Testis (tissue), 3 donors: ENCODE measurements around the gene TPP1. TPM values are rescaled to one million over a fixed set of nuclear protein-coding genes. Genes with fewer than 3 reads are reported as not detected.

Source experiments
- DNase-seq: peaks from one replicate; pipeline ENCODE4 v3.0.0-alpha.2; 2019
- H3K27ac ChIP-seq, 2 donors: fragments of 200-600 bp; sonication (generic); one replicate each; pipeline ENCODE4 v1.5.1; 2019
- H3K27me3 ChIP-seq: fragments of 200-600 bp; sonication (generic); one replicate; pipeline ENCODE4 v1.5.1; 2019
- H3K36me3 ChIP-seq: fragments of 200-600 bp; sonication (generic); one replicate; pipeline ENCODE4 v1.5.1; 2017; ENCODE audit warnings: low read depth; ENCODE audit errors: missing control alignments
- H3K4me1 ChIP-seq: fragments of 200-600 bp; sonication (generic); one replicate; pipeline ENCODE4 v1.5.1; 2019
- H3K4me3 ChIP-seq, 2 donors: fragments of 200-600 bp; sonication (generic); one replicate each; pipeline ENCODE4 v1.5.1; 2017 to 2019
- H3K9me3 ChIP-seq: fragments of 200-600 bp; sonication (generic); one replicate; pipeline ENCODE4 v1.5.1; 2017
- CTCF ChIP-seq, 3 experiments: fragments of 450-650 bp in 2 of 3; fragments of 200-600 bp in 1 of 3; sonication (generic) in 1 of 3; IDR thresholded peaks; one replicate each; pipeline ENCODE4 v1.5.1; 2016 to 2019; ENCODE audit warnings: antibody characterized with exemption in 3 of 3, mild to moderate bottlenecking in 2 of 3, moderate library complexity in 1 of 3
- POLR2A ChIP-seq: fragments of 450-650 bp; IDR thresholded peaks from one replicate; pipeline ENCODE4 v1.6.1; 2017; ENCODE audit warnings: antibody characterized with exemption, mild to moderate bottlenecking, moderate library complexity
- WGBS, 2 donors: methylation state at CpG; one replicate each; pipeline ENCODE4 v1.1.5; 2018; 5-methylcytosine and 5-hydroxymethylcytosine counted together
- intact Hi-C: fragments of 100-400 bp; cut with DNase I; formaldehyde crosslinking; loops from one replicate; pipeline ENCODE4 v1.15.1; 2023; ENCODE audit warnings: low total_unique reads
- polyA plus RNA-seq: library from polyadenylated mRNA; stranded (reverse); fragments of 350-450 nt; fragmentation: Illumina TruSeq; extraction: RNeasy Lipid Tissue Mini Kit (QIAGEN cat#74804); gene quantifications from one replicate; pipeline ENCODE4 v1.2.3, GENCODE V29; 2014; ENCODE audit warnings: low read depth, low replicate concordance; ENCODE audit not compliant: insufficient read depth
- total RNA-seq, 2 donors: library from RNA; depleted of rRNA; stranded (reverse); fragments of >200 nt; gene quantifications; one replicate each; pipeline ENCODE4 v1.2.3, GENCODE V29; 2016

The TPP1 gene
- total and polyA plus RNA-seq, 3 donors from 2014 or later = 60.9 to 151 (median 134) TPM

GRCh38 chr11:6565325-6565724, 53.9 kb downstream of the TPP1 start:
- Histone ChIP-seq H3K4me1 (no peaks in the 10 kb centered on the region), H3K27me3 (no peaks in the 10 kb centered on the region), H3K4me3 (no peak overlapping the region), H3K36me3 (no peaks in the 10 kb centered on the region), H3K27ac (no peak overlapping the region), H3K9me3 (no peaks in the 10 kb centered on the region)
- TF ChIP-seq CTCF (IDR thresholded peaks at IDR 0.05) (no peak), POLR2A (no peak)
- intact Hi-C loops = no loop called here
- WGBS, 2 donors = 65 to 77% methylated on average over 2 of the region's 2 CpGs
- DNase-seq = no peak

GRCh38 chr11:6563667-6564066, 55.6 kb downstream of the TPP1 start:
- Histone ChIP-seq H3K4me3 (no peak overlapping the region), H3K9me3 (no peaks in the 10 kb centered on the region), H3K27ac (no peak overlapping the region), H3K36me3 (no peaks in the 10 kb centered on the region), H3K4me1 (no peaks in the 10 kb centered on the region), H3K27me3 (no peaks in the 10 kb centered on the region)
- intact Hi-C loops = no loop called here
- no peak for DNase-seq
- 69 to 91% methylated on average over 4 to 9 of the region's 10 CpGs for WGBS, 2 donors
- no peak for TF ChIP-seq CTCF (IDR thresholded peaks at IDR 0.05)
- no peak for TF ChIP-seq POLR2A

GRCh38 chr11:6563121-6563619, 56.1 kb downstream of the TPP1 start:
- H3K4me3 ChIP-seq = no peak overlapping the region
- no peak overlapping the region for H3K27ac ChIP-seq
- no peaks in the 10 kb centered on the region for H3K27me3 ChIP-seq
- TF ChIP-seq POLR2A (no peak), CTCF (IDR thresholded peaks at IDR 0.05) (no peak)
- WGBS, 2 donors = 97 to 100% methylated on average over 4 of the region's 4 CpGs
- intact Hi-C loops = no loop called here
- DNase-seq = no peak
- no peaks in the 10 kb centered on the region for H3K4me1 ChIP-seq
- H3K9me3 ChIP-seq = no peaks in the 10 kb centered on the region
- H3K36me3 ChIP-seq = no peaks in the 10 kb centered on the region

Other genes with a start within 250 kb of the TPP1 start
- gene SMPD1, start 228.9 kb downstream of the TPP1 start, total RNA-seq = 10 to 100 TPM; 30.4 to 41.2 TPM
- gene SMPD1, start 228.9 kb downstream of the TPP1 start, polyA plus RNA-seq = 27.4 TPM
- 10 to 100 TPM; 42.6 to 57.3 TPM for gene APBB1, start 200.3 kb downstream of the TPP1 start, total RNA-seq
- gene APBB1, start 200.3 kb downstream of the TPP1 start, polyA plus RNA-seq = 43.7 TPM
- 1 to 10 TPM; 2.7 to 4.2 TPM for gene HPX, start 178.4 kb downstream of the TPP1 start, total RNA-seq
- 3.1 TPM for gene HPX, start 178.4 kb downstream of the TPP1 start, polyA plus RNA-seq
- 10 to 100 TPM; 29.4 TPM for gene TRIM3, start 145.5 kb downstream of the TPP1 start, total RNA-seq
- 15.0 TPM for gene TRIM3, start 145.5 kb downstream of the TPP1 start, polyA plus RNA-seq
- gene ARFIP2, start 138.1 kb downstream of the TPP1 start, total RNA-seq = 10 to 100 TPM; 70.2 to 80.1 TPM
- gene ARFIP2, start 138.1 kb downstream of the TPP1 start, polyA plus RNA-seq = 56.1 TPM
- 10 to 100 TPM; 49.1 to 55.1 TPM for gene TIMM10B, start 137.9 kb downstream of the TPP1 start, total RNA-seq
- gene TIMM10B, start 137.9 kb downstream of the TPP1 start, polyA plus RNA-seq = 37.0 TPM
- 100 to 1,000 TPM in 1 of 2 donors, 10 to 100 TPM in 1; 66.3 to 103 TPM for gene DNHD1, start 122.1 kb downstream of the TPP1 start, total RNA-seq
- gene DNHD1, start 122.1 kb downstream of the TPP1 start, polyA plus RNA-seq = 83.2 TPM
- 10 to 100 TPM; 17.5 to 18.5 TPM for gene RRP8, start 15.8 kb downstream of the TPP1 start, total RNA-seq
- gene RRP8, start 15.8 kb downstream of the TPP1 start, polyA plus RNA-seq = 29.6 TPM
- gene ILK, start 15.6 kb downstream of the TPP1 start, total RNA-seq = 100 to 1,000 TPM in 1 of 2 donors, 10 to 100 TPM in 1; 79.1 to 109 TPM
- 122 TPM for gene ILK, start 15.6 kb downstream of the TPP1 start, polyA plus RNA-seq
- gene TAF10, start 7.2 kb downstream of the TPP1 start, total RNA-seq = 100 to 1,000 TPM; 123 to 210 TPM
- gene TAF10, start 7.2 kb downstream of the TPP1 start, polyA plus RNA-seq = 389 TPM
- gene DCHS1, start 36.4 kb upstream of the TPP1 start, total RNA-seq = 1 to 10 TPM; 7.1 to 8.8 TPM
- 14.2 TPM for gene DCHS1, start 36.4 kb upstream of the TPP1 start, polyA plus RNA-seq
- gene MRPL17, start 63.9 kb upstream of the TPP1 start, total RNA-seq = 10 to 100 TPM; 21.0 to 22.7 TPM
- gene MRPL17, start 63.9 kb upstream of the TPP1 start, polyA plus RNA-seq = 49.5 TPM
- 1 to 10 TPM; 1.8 to 2.8 TPM for gene OR2AG2, start 152.6 kb upstream of the TPP1 start, total RNA-seq
- gene OR2AG2, start 152.6 kb upstream of the TPP1 start, polyA plus RNA-seq = 0.30 TPM
- not detected for gene OR2AG1, start 163.6 kb upstream of the TPP1 start, total RNA-seq
- gene OR2AG1, start 163.6 kb upstream of the TPP1 start, polyA plus RNA-seq = not detected
- 1 to 10 TPM; 2.2 to 2.6 TPM for gene OR6A2, start 180.3 kb upstream of the TPP1 start, total RNA-seq
- not detected for gene OR6A2, start 180.3 kb upstream of the TPP1 start, polyA plus RNA-seq
- gene OR10A5, start 226.3 kb upstream of the TPP1 start, total RNA-seq = not detected
- not detected for gene OR10A5, start 226.3 kb upstream of the TPP1 start, polyA plus RNA-seq
- not detected for gene OR10A2, start 243.6 kb upstream of the TPP1 start, total RNA-seq
- not detected for gene OR10A2, start 243.6 kb upstream of the TPP1 start, polyA plus RNA-seq